Naive thymus-derived CD4-positive, alpha-beta T cell (primary cell): ENCODE results near the gene ZNF577. TPM values are rescaled to one million over a fixed set of nuclear protein-coding genes. Genes with fewer than 3 reads are reported as not detected.

Experiments
- ATAC-seq: fragments of 150-1000 bp; cut with Tn5 transposase; 2 replicates; pipeline ENCODE4 v1.10.0; 2021; ENCODE audit warnings: mild to moderate bottlenecking, moderate library complexity
- CTCF ChIA-PET: fragments of 350-600 bp; sonication (Branson Sonifier 250); formaldehyde crosslinking; loops from one replicate; lab custom pipeline; 2021; ENCODE audit warnings: antibody characterized with exemption; lab: Charles Lee
- POLR2A ChIA-PET: fragments of 350-600 bp; sonication (Branson Sonifier 250); formaldehyde crosslinking; loops from one replicate; lab custom pipeline; 2021; ENCODE audit warnings: antibody characterized with exemption, inconsistent platforms; lab: Charles Lee
- DNase-seq, 9 donors: peaks; one replicate each; pipeline versions ENCODE4 v3.0.0 to v3.0.0-alpha.2; 2020 to 2022; ENCODE audit warnings: mixed read lengths in 1 of 9
- H3K27ac ChIP-seq: one replicate; pipeline ENCODE4 v1.7.0; 2013; ENCODE audit warnings: mild to moderate bottlenecking, low read depth, low read length, moderate library complexity
- H3K27me3 ChIP-seq, 2 donors: one replicate each; pipeline ENCODE4 v1.7.0; 2013; ENCODE audit warnings: low read length in 2 of 2, mild to moderate bottlenecking in 2 of 2, moderate library complexity in 2 of 2; ENCODE audit not compliant: control insufficient read depth in 2 of 2, insufficient read depth in 2 of 2
- H3K36me3 ChIP-seq, 3 experiments: 1 replicate in 2 of 3; 2 replicates in 1 of 3; pipeline ENCODE4 v1.7.0; 2013; ENCODE audit warnings: low read length in 3 of 3, mild to moderate bottlenecking in 3 of 3, moderate library complexity in 1 of 3; ENCODE audit not compliant: insufficient read depth in 3 of 3, control insufficient read depth in 2 of 3
- H3K4me1 ChIP-seq, 2 donors: one replicate each; pipeline ENCODE4 v1.7.0; 2013; ENCODE audit warnings: low read length in 2 of 2, mild to moderate bottlenecking in 2 of 2, moderate library complexity in 1 of 2; ENCODE audit not compliant: control insufficient read depth in 2 of 2, insufficient read depth in 2 of 2
- H3K4me3 ChIP-seq: 2 replicates; pipeline ENCODE4 v1.7.0; 2013; ENCODE audit warnings: mild to moderate bottlenecking, low read length
- H3K9me3 ChIP-seq, 3 experiments: 1 replicate in 2 of 3; 2 replicates in 1 of 3; pipeline ENCODE4 v1.7.0; 2013; ENCODE audit warnings: low read length in 3 of 3; ENCODE audit not compliant: control insufficient read depth in 2 of 3
- H3K27ac Mint-ChIP-seq, 9 donors: one replicate each; pipeline ENCODE4 v1.8.0; 2020 to 2022; ENCODE audit warnings: mixed read lengths in 9 of 9, mild to moderate bottlenecking in 8 of 9, moderate library complexity in 5 of 9, inconsistent platforms in 2 of 9
- H3K27me3 Mint-ChIP-seq, 5 donors: one replicate each; pipeline ENCODE4 v1.8.0; 2021 to 2022; ENCODE audit warnings: mixed read lengths in 5 of 5, mild to moderate bottlenecking in 1 of 5
- H3K36me3 Mint-ChIP-seq, 5 donors: one replicate each; pipeline ENCODE4 v1.8.0; 2020 to 2022; ENCODE audit warnings: mixed read lengths in 5 of 5, mild to moderate bottlenecking in 3 of 5, inconsistent platforms in 1 of 5
- H3K4me1 Mint-ChIP-seq, 7 donors: one replicate each; pipeline ENCODE4 v1.8.0; 2020 to 2022; ENCODE audit warnings: mixed read lengths in 7 of 7, mild to moderate bottlenecking in 3 of 7, inconsistent platforms in 1 of 7
- H3K4me3 Mint-ChIP-seq, 10 donors: one replicate each; pipeline ENCODE4 v1.8.0; 2020 to 2022; ENCODE audit warnings: mild to moderate bottlenecking in 10 of 10, mixed read lengths in 10 of 10, moderate library complexity in 6 of 10, inconsistent platforms in 2 of 10
- H3K9me3 Mint-ChIP-seq, 11 donors: one replicate each; pipeline ENCODE4 v1.8.0; 2020 to 2022; ENCODE audit warnings: mixed read lengths in 11 of 11, mild to moderate bottlenecking in 4 of 11, inconsistent platforms in 1 of 11, moderate library complexity in 1 of 11
- intact Hi-C, 2 donors: fragments of 100-400 bp; cut with micrococcal nuclease; formaldehyde crosslinking; loops; one replicate each; pipeline ENCODE4 v1.15.1; 2023
- polyA plus RNA-seq, 2 donors: library from polyadenylated mRNA; unstranded; fragments of 300-500 nt; fragmentation: Illumina TruSeq; gene quantifications; one replicate each; pipeline ENCODE4 v1.2.3, GENCODE V29; 2021
- total RNA-seq, 6 experiments: library from RNA in 5 of 6; stranded (reverse) in 5 of 6; gene quantifications; 1 replicate in 5 of 6; 2 replicates in 1 of 6; pipeline ENCODE4 v1.2.3 and lab custom pipeline; 2021 to 2026

Gene ZNF577
- total and polyA plus RNA-seq, 7 experiments from 2014 or later, result 3.7 to 28.5 (median 9.6) TPM

- H3K9me3 Mint-ChIP-seq, result peaks cover 13 to 79% (median 42%) of the 10 kb centered on the region in 11 donors
- no peak overlapping the region for H3K4me3 Mint-ChIP-seq
- H3K4me1 Mint-ChIP-seq, result no peaks in the 10 kb centered on the region
- POLR2A ChIA-PET, result no interaction called here
- H3K27me3 Mint-ChIP-seq, result peaks cover 0 to 5% (median 0%) of the 10 kb centered on the region in 5 donors
- DNase-seq, result no peak
- no peak overlapping the region for H3K27ac Mint-ChIP-seq
- ATAC-seq, result no peak
- intact Hi-C loops, result no loop called here
- Histone ChIP-seq H3K9me3 (peaks cover 0 to 10% (median 0%) of the 10 kb centered on the region in 3 experiments), H3K4me3 (no peak overlapping the region), H3K4me1 (no peaks in the 10 kb centered on the region), H3K27ac (no peak overlapping the region), H3K27me3 (no peaks in the 10 kb centered on the region), H3K36me3 (no peaks in the 10 kb centered on the region)
- CTCF ChIA-PET, result no interaction called here
- peaks cover 3 to 34% (median 13%) of the 10 kb centered on the region in 5 donors for H3K36me3 Mint-ChIP-seq
Observed at GRCh38 chr19:51837145-51837544, 50.6 kb downstream of the ZNF577 start.

- Mint-ChIP-seq H3K9me3 (peaks cover 15 to 90% (median 45%) of the 10 kb centered on the region in 11 donors), H3K4me3 (no peak overlapping the region), H3K27ac (no peak overlapping the region), H3K4me1 (no peaks in the 10 kb centered on the region), H3K27me3 (peaks cover 0 to 9% (median 0%) of the 10 kb centered on the region in 5 donors), H3K36me3 (peaks cover 0 to 30% (median 4%) of the 10 kb centered on the region in 5 donors)
- intact Hi-C loops, result no loop called here
- Histone ChIP-seq H3K4me3 (no peak overlapping the region), H3K27ac (no peak overlapping the region), H3K9me3 (peaks cover 0 to 15% (median 3%) of the 10 kb centered on the region in 3 experiments), H3K4me1 (no peaks in the 10 kb centered on the region), H3K27me3 (no peaks in the 10 kb centered on the region), H3K36me3 (no peaks in the 10 kb centered on the region)
- peak; percentile 68 for ATAC-seq
- no peak for DNase-seq
- ChIA-PET CTCF (no interaction called here), POLR2A (no interaction called here)
Observed at GRCh38 chr19:51830274-51830673, 57.5 kb downstream of the ZNF577 start.

DNA sequence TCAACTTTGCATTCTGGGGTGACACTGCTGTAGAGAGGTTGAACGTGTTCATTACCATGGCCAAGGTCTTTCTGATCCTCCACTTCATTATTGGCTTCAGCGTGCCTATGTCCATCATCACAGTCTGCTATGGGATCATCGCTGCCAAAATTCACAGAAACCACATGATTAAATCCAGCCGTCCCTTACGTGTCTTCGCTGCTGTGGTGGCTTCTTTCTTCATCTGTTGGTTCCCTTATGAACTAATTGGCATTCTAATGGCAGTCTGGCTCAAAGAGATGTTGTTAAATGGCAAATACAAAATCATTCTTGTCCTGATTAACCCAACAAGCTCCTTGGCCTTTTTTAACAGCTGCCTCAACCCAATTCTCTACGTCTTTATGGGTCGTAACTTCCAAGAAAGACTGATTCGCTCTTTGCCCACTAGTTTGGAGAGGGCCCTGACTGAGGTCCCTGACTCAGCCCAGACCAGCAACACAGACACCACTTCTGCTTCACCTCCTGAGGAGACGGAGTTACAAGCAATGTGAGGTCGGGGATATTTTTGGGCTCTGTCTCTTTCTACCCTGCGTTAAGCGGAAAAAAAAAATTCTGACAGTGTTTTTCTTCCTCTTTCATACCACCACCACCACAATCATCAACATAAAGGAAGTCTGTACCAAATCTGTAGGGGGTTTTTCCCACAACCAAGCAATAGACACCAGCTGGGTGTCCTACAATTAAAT, 63.3 kb downstream of the ZNF577 start:
- no peaks in the 10 kb centered on the region for H3K4me1 ChIP-seq
- no peaks in the 10 kb centered on the region for H3K27me3 ChIP-seq
- ChIA-PET CTCF (no interaction called here), POLR2A (no interaction called here)
- no peaks in the 10 kb centered on the region for H3K36me3 ChIP-seq
- H3K36me3 Mint-ChIP-seq, result peaks cover 0 to 26% (median 9%) of the 10 kb centered on the region in 5 donors
- no peak for DNase-seq
- peaks cover 15 to 99% (median 60%) of the 10 kb centered on the region in 11 donors for H3K9me3 Mint-ChIP-seq
- H3K4me3 Mint-ChIP-seq, result no peak overlapping the region
- no peak overlapping the region for H3K4me3 ChIP-seq
- peaks cover 0 to 1% (median 0%) of the 10 kb centered on the region in 7 donors for H3K4me1 Mint-ChIP-seq
- no peak overlapping the region for H3K27ac Mint-ChIP-seq
- H3K27me3 Mint-ChIP-seq, result peaks cover 0 to 16% (median 0%) of the 10 kb centered on the region in 5 donors
- no peak overlapping the region for H3K27ac ChIP-seq
- intact Hi-C loops, result no loop called here
- ATAC-seq, result peak; percentile 80
- H3K9me3 ChIP-seq, result peaks cover 0 to 23% (median 3%) of the 10 kb centered on the region in 3 experiments

- Mint-ChIP-seq H3K9me3 (peaks cover 17 to 97% (median 60%) of the 10 kb centered on the region in 11 donors), H3K36me3 (peaks cover 0 to 30% (median 9%) of the 10 kb centered on the region in 5 donors), H3K27me3 (peaks cover 0 to 30% (median 4%) of the 10 kb centered on the region in 5 donors), H3K4me1 (peaks cover 0 to 1% (median 0%) of the 10 kb centered on the region in 7 donors), H3K4me3 (no peak overlapping the region), H3K27ac (no peak overlapping the region)
- H3K9me3 ChIP-seq, result peaks cover 0 to 22% (median 3%) of the 10 kb centered on the region in 3 experiments
- H3K27me3 ChIP-seq, result no peaks in the 10 kb centered on the region
- H3K4me1 ChIP-seq, result no peaks in the 10 kb centered on the region
- H3K4me3 ChIP-seq, result no peak overlapping the region
- ChIA-PET POLR2A (no interaction called here), CTCF (interaction anchor here (0.7 kb wide), 1 partner anchor 12 kb away, joined by 3 read pairs; no protein-coding TSS in a partner anchor)
- DNase-seq (no peak), ATAC-seq (no peak)
- H3K27ac ChIP-seq, result no peak overlapping the region
- intact Hi-C loops, result no loop called here
- H3K36me3 ChIP-seq, result no peaks in the 10 kb centered on the region
Observed at GRCh38 chr19:51822946-51823345, 64.8 kb downstream of the ZNF577 start.

DNA sequence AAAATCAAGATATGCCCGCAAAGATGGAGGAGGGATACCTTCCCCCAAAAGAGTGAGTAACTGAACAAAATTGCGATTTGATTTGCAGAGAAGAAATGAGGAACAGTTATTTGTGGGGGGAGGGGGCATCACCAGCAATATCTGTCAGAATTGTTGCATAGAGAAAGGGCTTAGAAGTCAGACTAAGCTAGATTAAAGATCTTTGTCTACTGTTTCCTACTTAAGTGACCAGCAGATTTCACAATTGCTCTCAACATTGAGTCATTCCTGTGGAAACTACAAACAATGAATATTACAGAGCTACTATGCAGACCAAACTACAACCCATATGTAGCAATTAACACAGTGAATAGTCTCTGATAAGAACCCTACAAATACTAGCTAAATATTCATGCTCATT, 65.4 kb downstream of the ZNF577 start:
- Histone ChIP-seq H3K9me3 (peaks cover 0 to 22% (median 3%) of the 10 kb centered on the region in 3 experiments), H3K27ac (no peak overlapping the region), H3K27me3 (no peaks in the 10 kb centered on the region), H3K4me1 (no peaks in the 10 kb centered on the region), H3K4me3 (no peak overlapping the region), H3K36me3 (no peaks in the 10 kb centered on the region)
- ChIA-PET CTCF (interaction anchor here (0.7 kb wide), 1 partner anchor 12 kb away, joined by 3 read pairs; no protein-coding TSS in a partner anchor), POLR2A (no interaction called here)
- ATAC-seq (peak; percentile 65), DNase-seq (no peak)
- H3K4me1 Mint-ChIP-seq, result peaks cover 0 to 1% (median 0%) of the 10 kb centered on the region in 7 donors
- peaks cover 17 to 94% (median 56%) of the 10 kb centered on the region in 11 donors for H3K9me3 Mint-ChIP-seq
- intact Hi-C loops, result no loop called here
- peaks cover 0 to 30% (median 4%) of the 10 kb centered on the region in 5 donors for H3K27me3 Mint-ChIP-seq
- peaks cover 0 to 30% (median 9%) of the 10 kb centered on the region in 5 donors for H3K36me3 Mint-ChIP-seq
- no peak overlapping the region for H3K27ac Mint-ChIP-seq
- no peak overlapping the region for H3K4me3 Mint-ChIP-seq

DNA sequence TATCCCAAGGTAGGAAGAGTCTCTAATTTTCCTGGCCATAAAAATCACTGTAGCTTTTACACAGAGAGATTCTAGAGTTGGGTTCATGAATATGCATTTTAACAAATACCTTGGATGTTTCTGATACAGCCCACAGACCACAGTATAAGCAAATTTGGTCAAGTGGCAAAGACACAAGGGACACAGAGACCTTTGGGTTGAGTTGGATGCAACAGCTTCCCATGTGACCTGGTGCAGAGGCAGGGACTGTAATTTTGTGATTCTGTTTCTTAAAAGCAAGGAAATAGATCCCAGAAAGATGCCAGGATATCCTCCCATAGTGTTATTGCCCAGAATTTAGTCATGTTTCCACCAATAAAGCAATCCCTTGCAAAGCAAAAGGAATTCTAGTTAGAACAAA, 65.8 kb downstream of the ZNF577 start:
- Mint-ChIP-seq H3K4me1 (peaks cover 0 to 1% (median 0%) of the 10 kb centered on the region in 7 donors), H3K4me3 (no peak overlapping the region), H3K27ac (no peak overlapping the region), H3K9me3 (peaks cover 19 to 94% (median 52%) of the 10 kb centered on the region in 11 donors), H3K36me3 (peaks cover 0 to 30% (median 9%) of the 10 kb centered on the region in 5 donors), H3K27me3 (peaks cover 0 to 30% (median 4%) of the 10 kb centered on the region in 5 donors)
- Histone ChIP-seq H3K27me3 (no peaks in the 10 kb centered on the region), H3K27ac (no peak overlapping the region), H3K36me3 (no peaks in the 10 kb centered on the region), H3K4me1 (no peaks in the 10 kb centered on the region), H3K4me3 (no peak overlapping the region), H3K9me3 (peaks cover 0 to 18% (median 3%) of the 10 kb centered on the region in 3 experiments)
- no peak for ATAC-seq
- DNase-seq, result no peak
- intact Hi-C loops, result no loop called here
- POLR2A ChIA-PET, result no interaction called here
- CTCF ChIA-PET, result no interaction called here
